ENCODE results near the gene ADAM22. TPM values are rescaled to one million over a fixed set of nuclear protein-coding genes. Genes with fewer than 3 reads are reported as not detected.

ADAM22 gene
- total and polyA plus RNA-seq, 7 donors = under 0.01 to 3.5 (median 1.4) TPM

GRCh38 chr7:88042803-88043202 lies 108.8 kb downstream of the ADAM22 start:
- Histone ChIP-seq H3K27me3 (no peaks in the 10 kb centered on the region), H3K27ac (no peak overlapping the region), H3K4me3 (no peak overlapping the region), H3K36me3 (no peaks in the 10 kb centered on the region), H3K9me3 (no peaks in the 10 kb centered on the region), H3K4me1 (no peaks in the 10 kb centered on the region)
- intact Hi-C loops (cut with DNase I) = no loop called here
- 98 to 100% methylated on average over 1 of the region's 1 CpG for WGBS, 2 donors
- TF ChIP-seq EP300 (IDR thresholded peaks at IDR 0.05) = no peak
- TF ChIP-seq POLR2AphosphoS5 (IDR thresholded peaks at IDR 0.05) = no peak
- no peak for TF ChIP-seq CTCF (IDR thresholded peaks at IDR 0.05)
- TF ChIP-seq POLR2A (IDR thresholded peaks at IDR 0.05) = no peak
- DNase-seq = no peak

GRCh38 chr7:88044069-88044468 lies 110.0 kb downstream of the ADAM22 start:
- Histone ChIP-seq H3K36me3 (no peaks in the 10 kb centered on the region), H3K27ac (no peak overlapping the region), H3K4me3 (no peak overlapping the region), H3K27me3 (no peaks in the 10 kb centered on the region), H3K4me1 (no peaks in the 10 kb centered on the region), H3K9me3 (no peaks in the 10 kb centered on the region)
- intact Hi-C loops (cut with DNase I) = no loop called here
- TF ChIP-seq POLR2A (IDR thresholded peaks at IDR 0.05) (no peak), CTCF (IDR thresholded peaks at IDR 0.05) (no peak), EP300 (IDR thresholded peaks at IDR 0.05) (no peak), POLR2AphosphoS5 (IDR thresholded peaks at IDR 0.05) (no peak)
- no peak for DNase-seq
- WGBS, 2 donors = 91 to 96% methylated on average over 2 of the region's 2 CpGs

GRCh38 chr7:88046839-88047573 lies 113.0 kb downstream of the ADAM22 start:
- WGBS, 2 donors = 19 to 77% methylated on average over 1 of the region's 1 CpG
- Histone ChIP-seq H3K4me3 (no peak overlapping the region), H3K27ac (no peak overlapping the region), H3K36me3 (no peaks in the 10 kb centered on the region), H3K27me3 (no peaks in the 10 kb centered on the region), H3K4me1 (no peaks in the 10 kb centered on the region), H3K9me3 (no peaks in the 10 kb centered on the region)
- no peak for DNase-seq
- intact Hi-C loops (cut with DNase I) = no loop called here
- TF ChIP-seq CTCF (IDR thresholded peaks at IDR 0.05) (no peak), POLR2A (IDR thresholded peaks at IDR 0.05) (no peak)

- no peaks in the 10 kb centered on the region for H3K27me3 ChIP-seq
- 23 to 76% methylated on average over 1 of the region's 1 CpG for WGBS, 2 donors
Measured at GRCh38 chr7:88057655-88058054, 123.6 kb downstream of the ADAM22 start.

More at GRCh38 chr7:88057655-88058054, 123.6 kb downstream of the ADAM22 start:
- H3K4me1 ChIP-seq = no peaks in the 10 kb centered on the region
- no peak for DNase-seq
- intact Hi-C loops (cut with DNase I) = no loop called here
- H3K36me3 ChIP-seq = no peaks in the 10 kb centered on the region
- H3K27ac ChIP-seq = no peak overlapping the region
- TF ChIP-seq EP300 (IDR thresholded peaks at IDR 0.05) = no peak
- no peak for TF ChIP-seq POLR2A (IDR thresholded peaks at IDR 0.05)
- TF ChIP-seq POLR2AphosphoS5 (IDR thresholded peaks at IDR 0.05) = no peak
- TF ChIP-seq CTCF (IDR thresholded peaks at IDR 0.05) = no peak
- H3K4me3 ChIP-seq = no peak overlapping the region
- H3K9me3 ChIP-seq = no peaks in the 10 kb centered on the region
